ENCODE data around the gene SH2B3.

Gene SH2B3

DNA sequence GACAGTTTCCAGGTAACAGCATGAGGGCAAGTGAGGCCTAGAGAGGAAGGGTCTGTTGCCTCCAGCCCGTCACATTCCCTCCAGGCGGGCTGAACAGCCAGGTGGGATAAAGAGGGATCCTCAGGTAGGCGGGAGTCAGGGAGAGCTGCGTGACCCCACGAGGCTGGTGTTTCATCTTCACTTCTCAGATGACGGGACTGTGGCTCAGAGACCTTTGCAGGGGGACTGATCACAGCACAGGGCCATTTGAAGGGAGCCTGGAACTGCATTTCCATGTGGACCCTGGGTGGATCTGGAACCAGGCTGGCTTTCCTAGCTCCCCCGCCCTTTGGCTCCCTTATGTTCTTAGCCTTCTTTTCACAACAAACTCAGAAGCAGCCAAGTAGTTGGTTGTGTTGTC is 37.4 kb downstream of the SH2B3 start:
- H3K4me3 ChIP-seq (ENCODE audit: low read depth, low read length), result no peak overlapping the region

- no peak overlapping the region for H3K4me3 ChIP-seq (ENCODE audit: low read depth, low read length)
Observed at GRCh38 chr12:111443586-111443985, 37.9 kb downstream of the SH2B3 start.

GRCh38 chr12:111444314-111444924 is 38.7 kb downstream of the SH2B3 start:
- no peak overlapping the region for H3K4me3 ChIP-seq (ENCODE audit: low read depth, low read length)

GRCh38 chr12:111444925-111445725 is 39.4 kb downstream of the SH2B3 start:
- no peak overlapping the region for H3K4me3 ChIP-seq (ENCODE audit: low read depth, low read length)

- H3K4me3 ChIP-seq (ENCODE audit: low read depth, low read length), result no peak overlapping the region
Observed at GRCh38 chr12:111445726-111446581, 40.2 kb downstream of the SH2B3 start.

- H3K4me3 ChIP-seq (ENCODE audit: low read depth, low read length), result no peak overlapping the region
Observed at GRCh38 chr12:111446631-111447570, 41.2 kb downstream of the SH2B3 start.

DNA sequence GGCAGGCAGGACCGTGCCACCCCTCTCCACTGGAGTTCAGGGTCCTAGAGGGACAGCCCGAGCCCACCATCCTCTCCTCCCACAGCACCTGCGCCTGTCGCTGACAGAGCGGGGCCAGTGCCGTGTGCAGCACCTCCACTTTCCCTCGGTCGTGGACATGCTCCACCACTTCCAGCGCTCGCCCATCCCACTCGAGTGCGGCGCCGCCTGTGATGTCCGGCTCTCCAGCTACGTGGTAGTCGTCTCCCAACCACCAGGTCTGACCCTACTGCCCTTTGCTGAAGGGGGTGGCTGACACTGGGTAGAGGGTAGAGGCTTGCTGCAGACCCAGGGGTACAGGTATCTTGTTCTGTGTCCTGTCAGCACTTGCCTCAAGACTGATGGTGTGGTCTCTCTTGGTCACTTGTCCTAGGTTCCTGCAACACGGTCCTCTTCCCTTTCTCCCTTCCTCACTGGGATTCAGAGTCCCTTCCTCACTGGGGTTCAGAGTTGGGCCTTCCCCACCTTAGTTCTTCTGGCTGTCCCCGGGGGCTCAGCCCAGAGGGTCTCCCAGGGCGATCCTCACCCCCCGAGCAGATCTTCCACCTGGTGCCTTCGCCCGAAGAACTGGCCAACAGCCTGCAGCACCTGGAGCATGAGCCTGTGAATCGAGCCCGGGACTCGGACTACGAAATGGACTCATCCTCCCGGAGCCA is 42.0 kb downstream of the SH2B3 start:
- no peak overlapping the region for H3K4me3 ChIP-seq (ENCODE audit: low read depth, low read length)

DNA sequence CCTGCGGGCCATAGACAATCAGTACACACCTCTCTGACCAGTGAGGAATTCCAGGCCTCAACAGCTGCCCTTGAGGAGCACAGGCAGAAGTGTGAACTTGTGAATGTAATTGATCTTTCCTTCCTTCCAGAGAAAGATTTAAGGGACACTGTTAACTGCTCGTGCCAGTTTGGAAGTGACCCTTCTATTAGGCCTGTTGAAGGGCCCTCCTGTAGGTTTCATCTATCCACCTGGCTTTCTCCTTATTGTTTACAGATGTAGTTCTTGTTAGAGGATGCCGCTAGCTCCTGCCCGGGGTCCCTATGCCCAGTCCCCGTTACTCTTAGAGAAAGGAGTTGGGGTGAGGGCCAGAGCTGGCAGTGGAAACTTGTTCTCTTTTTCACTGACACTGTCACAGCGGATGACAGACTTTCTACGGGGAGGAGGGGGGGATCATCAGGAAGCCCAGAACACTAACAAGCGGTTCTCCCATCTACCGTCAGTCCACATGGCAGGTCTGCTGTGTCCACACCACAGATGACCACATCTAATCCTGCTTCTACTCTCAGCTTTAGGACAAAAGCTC is 42.6 kb downstream of the SH2B3 start:
- H3K4me3 ChIP-seq (ENCODE audit: low read depth, low read length), result no peak overlapping the region

- no peak overlapping the region for H3K4me3 ChIP-seq (ENCODE audit: low read depth, low read length)
Observed at GRCh38 chr12:111448846-111449790, 43.4 kb downstream of the SH2B3 start.

DNA sequence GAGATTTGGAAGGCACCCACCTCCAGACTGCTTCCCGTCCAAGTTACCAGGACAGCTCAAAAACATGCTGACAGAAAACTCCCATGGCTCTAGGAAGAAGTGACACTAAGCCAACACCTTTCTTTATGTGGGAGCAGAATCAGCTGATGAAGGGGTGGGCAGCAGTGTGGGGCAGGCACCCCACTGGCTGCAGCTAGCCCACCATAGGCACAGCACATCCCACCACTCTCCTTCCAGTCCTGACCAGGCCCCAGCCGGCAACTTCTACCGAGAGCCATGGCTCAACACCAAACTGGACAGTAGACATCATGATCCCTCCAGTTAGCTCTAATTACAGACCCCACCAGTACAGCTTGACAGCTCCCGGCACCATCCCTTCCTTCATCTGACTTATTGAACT is 45.0 kb downstream of the SH2B3 start:
- H3K4me3 ChIP-seq (ENCODE audit: low read depth, low read length), result no peak overlapping the region

- H3K4me3 ChIP-seq (ENCODE audit: low read depth, low read length), result no peak overlapping the region
Observed at GRCh38 chr12:111451232-111451631, 45.5 kb downstream of the SH2B3 start.

DNA sequence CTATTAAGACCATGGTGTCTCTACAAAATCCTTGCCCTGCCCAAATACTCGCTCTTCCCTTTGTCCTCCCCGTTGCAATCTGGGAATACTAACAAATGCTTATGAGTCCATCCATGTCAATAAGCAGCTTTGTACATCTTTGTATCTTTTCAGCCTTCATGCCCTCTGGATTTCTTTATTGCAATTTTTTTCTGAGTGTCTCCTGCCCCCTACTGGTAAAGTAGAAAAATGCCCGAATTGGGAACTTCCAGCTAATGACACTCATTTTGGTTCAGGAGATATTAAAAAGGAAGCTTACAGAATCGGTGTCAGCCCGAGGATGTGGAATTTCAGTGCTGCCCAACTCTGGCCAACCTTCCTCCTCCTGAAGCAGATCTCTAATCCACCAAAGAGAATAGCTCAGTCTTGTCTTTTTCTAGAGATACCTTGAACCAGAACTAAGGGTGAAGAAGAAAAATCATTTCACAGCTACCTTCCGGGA is 46.0 kb downstream of the SH2B3 start:
- H3K4me3 ChIP-seq (ENCODE audit: low read depth, low read length), result no peak overlapping the region

GRCh38 chr12:111453071-111453989 is 47.6 kb downstream of the SH2B3 start:
- H3K4me3 ChIP-seq (ENCODE audit: low read depth, low read length), result no peak overlapping the region

- H3K4me3 ChIP-seq (ENCODE audit: low read depth, low read length), result no peak overlapping the region
Observed at GRCh38 chr12:111454311-111454710, 48.6 kb downstream of the SH2B3 start.

GRCh38 chr12:111454716-111455447 is 49.2 kb downstream of the SH2B3 start:
- no peak overlapping the region for H3K4me3 ChIP-seq (ENCODE audit: low read depth, low read length)

- H3K4me3 ChIP-seq (ENCODE audit: low read depth, low read length), result no peak overlapping the region
Observed at GRCh38 chr12:111455448-111456320, 50.0 kb downstream of the SH2B3 start.

All from iPS-11a (cell line).